Measurements from ENCODE around the gene ANKRD36B. TPM values are rescaled to one million over a fixed set of nuclear protein-coding genes. Genes with fewer than 3 reads are reported as not detected.
"Not testable (repeated sequence)": the region's sequence is repeated elsewhere in the genome, so short reads cannot be mapped to it uniquely, and the experiment has no call there.

ANKRD36B gene
- total RNA-seq (2014; rRNA removed; shearing (Covaris generic); ENCODE audit: low replicate concordance), result 69.9 and 79.2 TPM in 2 replicates

DNA sequence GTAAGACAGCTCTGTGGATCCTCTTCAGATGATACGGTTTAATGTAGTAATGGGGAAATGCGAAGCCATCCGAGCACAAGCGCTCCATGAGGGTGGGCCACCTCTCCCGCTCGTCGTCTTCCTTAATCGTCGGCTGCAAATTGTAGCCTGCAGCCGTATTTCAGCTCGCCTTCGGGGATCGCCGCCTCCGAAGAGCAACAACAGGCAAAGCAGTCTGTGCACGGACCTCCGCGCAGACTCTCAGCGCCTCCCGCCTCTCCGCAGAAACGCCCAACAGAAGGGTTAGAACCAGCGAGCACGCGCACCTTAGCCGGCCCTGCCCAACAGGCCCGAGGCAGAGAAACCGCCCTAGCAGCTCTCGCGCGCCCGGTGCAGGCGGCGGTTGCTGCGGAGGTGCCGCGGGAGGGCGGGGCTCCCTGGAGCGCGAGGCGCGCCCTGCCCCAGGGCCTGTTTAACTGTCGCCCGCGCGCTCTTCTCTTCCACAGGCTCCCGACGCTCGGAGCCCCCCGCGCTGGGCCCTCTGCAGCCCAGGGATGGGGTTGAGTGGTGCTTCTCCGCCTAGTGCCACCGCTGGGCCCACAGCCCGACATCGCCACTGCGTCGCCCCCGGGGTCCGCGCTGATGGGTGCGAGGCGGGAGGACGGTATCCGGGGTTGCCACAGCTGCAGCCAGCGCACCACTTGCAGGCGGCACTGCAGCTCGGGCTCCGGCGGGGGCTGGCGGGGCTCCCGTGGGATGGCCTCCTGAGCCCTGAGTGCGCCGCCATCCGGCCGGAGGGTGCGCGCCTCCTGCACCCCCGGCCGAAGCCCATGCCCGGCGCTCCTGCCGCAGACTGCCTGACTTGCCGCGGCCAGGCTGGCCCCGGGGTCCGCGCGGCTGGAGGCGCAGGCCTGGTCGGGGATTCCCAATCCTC, at the start of gene ANKRD36B:
Gene ANKRD36B (minus strand): TSS at position 280 of the 913 bp plus-strand sequence. CDS start 192 bp downstream, at position 88.
- not testable (repeated sequence) for H3K9me2 ChIP-seq (replicated peaks; ENCODE audit: insufficient read depth, low read length); H3K4me1 ChIP-seq (ENCODE audit: low read length); H3K36me3 ChIP-seq (ENCODE audit: insufficient read depth, low read length); H3K79me2 ChIP-seq (ENCODE audit: low read length); H4K20me1 ChIP-seq (ENCODE audit: insufficient read depth, low read depth, low read length); H3K9me3 ChIP-seq (ENCODE audit: low read length); H3K27me3 ChIP-seq (ENCODE audit: low read length)
- peak within 1 kb of the TSS; percentile 80 for H3K4me3 ChIP-seq (ENCODE audit: low read length)
- DNase-seq, result peak; percentile 92
- H3K9ac ChIP-seq (ENCODE audit: low read length), result peak within 1 kb of the TSS; percentile 79
- H3K4me2 ChIP-seq (ENCODE audit: low read depth, low read length, poor library complexity, severe bottlenecking), result peak within 1 kb of the TSS; percentile 97
- peak within 1 kb of the TSS; percentile 99 for H2AFZ ChIP-seq (ENCODE audit: low read length)
- H3K27ac ChIP-seq (ENCODE audit: low read length), result peak within 1 kb of the TSS; percentile 83

DNA sequence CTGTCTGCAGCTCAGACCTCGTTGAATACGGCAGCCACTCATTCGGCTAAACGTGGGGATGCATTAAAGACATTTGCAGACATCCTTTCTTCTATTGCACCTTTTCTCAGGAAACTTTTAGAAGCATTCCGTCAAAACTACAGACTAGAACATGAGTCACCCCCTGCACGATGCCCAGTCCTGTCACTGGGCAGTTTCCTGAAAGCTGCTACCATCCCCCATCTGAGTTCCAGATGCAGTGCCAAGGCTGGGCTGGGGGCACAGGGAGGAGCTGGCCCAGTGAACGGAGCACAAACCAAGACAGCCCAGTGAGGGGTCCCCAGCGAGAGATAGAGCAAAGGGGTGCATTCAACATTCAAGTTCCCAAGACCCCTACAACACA, 36.4 kb upstream of the ANKRD36B start:
- not testable (repeated sequence) for H3K9me2 ChIP-seq (replicated peaks; ENCODE audit: insufficient read depth, low read length); H3K27ac ChIP-seq (ENCODE audit: low read length); H3K9ac ChIP-seq (ENCODE audit: low read length); H3K4me2 ChIP-seq (ENCODE audit: low read depth, low read length, poor library complexity, severe bottlenecking); DNase-seq; H3K9me3 ChIP-seq (ENCODE audit: low read length); H4K20me1 ChIP-seq (ENCODE audit: insufficient read depth, low read depth, low read length); H2AFZ ChIP-seq (ENCODE audit: low read length); H3K27me3 ChIP-seq (ENCODE audit: low read length); H3K36me3 ChIP-seq (ENCODE audit: insufficient read depth, low read length); H3K4me3 ChIP-seq (ENCODE audit: low read length); H3K4me1 ChIP-seq (ENCODE audit: low read length); H3K79me2 ChIP-seq (ENCODE audit: low read length)

DNA sequence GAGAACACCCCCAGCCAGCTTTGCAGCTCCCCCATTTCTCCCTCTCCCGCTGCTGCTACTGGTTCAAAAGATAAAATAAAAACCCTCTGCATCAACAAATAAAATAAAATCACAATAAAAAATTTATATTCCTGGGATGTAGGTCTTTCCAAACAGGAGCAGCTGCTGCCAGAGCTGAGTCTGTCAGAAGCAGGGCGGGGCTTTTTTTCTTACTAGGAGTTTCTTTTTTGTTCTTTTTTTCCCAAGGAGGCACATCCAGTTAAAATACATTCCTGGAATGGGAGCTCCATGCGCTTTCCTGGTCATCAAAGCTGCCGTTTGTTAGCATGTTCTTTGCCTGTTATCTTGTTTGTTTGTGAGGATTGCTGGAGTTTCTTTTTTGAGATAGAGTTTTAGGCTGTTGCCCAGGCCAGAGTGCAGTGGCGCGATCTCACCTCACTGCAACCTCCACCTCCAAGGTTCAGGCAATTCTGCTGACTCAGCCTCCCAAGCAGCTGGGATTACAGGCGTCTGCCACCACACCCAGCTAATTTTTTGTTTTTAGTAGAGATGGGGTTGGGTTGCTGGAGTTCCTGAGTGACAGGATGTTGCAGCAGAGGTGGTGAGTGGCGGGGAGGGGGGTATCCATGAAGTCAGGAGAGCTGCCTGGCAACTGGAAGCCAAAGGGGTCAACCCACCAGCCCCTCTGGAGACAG, 35.8 kb upstream of the ANKRD36B start:
- not testable (repeated sequence) for H3K36me3 ChIP-seq (ENCODE audit: insufficient read depth, low read length); H2AFZ ChIP-seq (ENCODE audit: low read length); H3K4me1 ChIP-seq (ENCODE audit: low read length); H3K4me2 ChIP-seq (ENCODE audit: low read depth, low read length, poor library complexity, severe bottlenecking); H3K27me3 ChIP-seq (ENCODE audit: low read length); H4K20me1 ChIP-seq (ENCODE audit: insufficient read depth, low read depth, low read length); H3K9me2 ChIP-seq (replicated peaks; ENCODE audit: insufficient read depth, low read length); H3K9me3 ChIP-seq (ENCODE audit: low read length); H3K4me3 ChIP-seq (ENCODE audit: low read length); H3K27ac ChIP-seq (ENCODE audit: low read length); DNase-seq; H3K9ac ChIP-seq (ENCODE audit: low read length); H3K79me2 ChIP-seq (ENCODE audit: low read length)

DNA sequence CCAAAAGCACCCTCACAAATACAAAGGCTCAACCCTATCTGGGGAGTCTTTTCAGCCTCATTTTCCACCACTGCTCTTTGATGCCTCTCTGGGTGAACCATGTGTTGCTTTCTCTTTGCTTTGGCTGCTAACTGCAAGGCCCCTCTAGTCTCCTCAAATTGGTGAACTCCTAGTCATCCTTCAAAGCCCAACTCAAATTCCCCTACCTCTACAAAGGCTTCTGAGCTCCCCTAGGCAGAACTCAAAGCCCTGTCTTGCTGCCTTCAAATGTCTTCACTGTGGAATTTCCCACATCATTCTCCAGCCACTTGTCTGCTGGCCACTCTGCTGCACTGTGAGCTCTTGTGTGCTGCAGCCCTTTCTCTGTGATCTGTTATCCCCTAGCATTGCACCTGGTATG, 33.3 kb upstream of the ANKRD36B start:
- not testable (repeated sequence) for H3K4me3 ChIP-seq (ENCODE audit: low read length); H2AFZ ChIP-seq (ENCODE audit: low read length); H3K79me2 ChIP-seq (ENCODE audit: low read length); H3K27ac ChIP-seq (ENCODE audit: low read length); H3K9me2 ChIP-seq (replicated peaks; ENCODE audit: insufficient read depth, low read length); H3K9ac ChIP-seq (ENCODE audit: low read length); H3K4me2 ChIP-seq (ENCODE audit: low read depth, low read length, poor library complexity, severe bottlenecking); H4K20me1 ChIP-seq (ENCODE audit: insufficient read depth, low read depth, low read length); H3K4me1 ChIP-seq (ENCODE audit: low read length); DNase-seq; H3K27me3 ChIP-seq (ENCODE audit: low read length); H3K9me3 ChIP-seq (ENCODE audit: low read length); H3K36me3 ChIP-seq (ENCODE audit: insufficient read depth, low read length)

DNA sequence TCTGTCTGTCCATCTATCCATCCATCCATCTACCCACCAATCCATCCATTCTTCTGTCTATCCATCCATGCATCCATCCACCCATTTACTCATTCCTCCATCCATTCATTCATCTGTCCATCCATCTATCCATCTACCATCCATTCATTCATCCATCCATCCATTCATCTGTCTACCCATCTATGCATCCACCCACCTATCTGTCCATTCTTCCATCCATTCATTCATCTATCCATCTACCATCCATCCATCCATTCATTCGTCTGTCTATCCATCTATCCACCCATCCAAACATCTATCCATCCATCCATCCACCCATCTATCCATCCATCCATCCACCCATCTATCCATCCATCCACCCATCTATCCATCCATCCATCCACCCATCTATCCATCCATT, 30.8 kb upstream of the ANKRD36B start:
- not testable (repeated sequence) for H2AFZ ChIP-seq (ENCODE audit: low read length); H3K27me3 ChIP-seq (ENCODE audit: low read length); H3K4me1 ChIP-seq (ENCODE audit: low read length); DNase-seq; H3K9me2 ChIP-seq (replicated peaks; ENCODE audit: insufficient read depth, low read length); H3K36me3 ChIP-seq (ENCODE audit: insufficient read depth, low read length); H3K9ac ChIP-seq (ENCODE audit: low read length); H3K9me3 ChIP-seq (ENCODE audit: low read length); H3K4me3 ChIP-seq (ENCODE audit: low read length); H3K79me2 ChIP-seq (ENCODE audit: low read length); H4K20me1 ChIP-seq (ENCODE audit: insufficient read depth, low read depth, low read length); H3K4me2 ChIP-seq (ENCODE audit: low read depth, low read length, poor library complexity, severe bottlenecking); H3K27ac ChIP-seq (ENCODE audit: low read length)

DNA sequence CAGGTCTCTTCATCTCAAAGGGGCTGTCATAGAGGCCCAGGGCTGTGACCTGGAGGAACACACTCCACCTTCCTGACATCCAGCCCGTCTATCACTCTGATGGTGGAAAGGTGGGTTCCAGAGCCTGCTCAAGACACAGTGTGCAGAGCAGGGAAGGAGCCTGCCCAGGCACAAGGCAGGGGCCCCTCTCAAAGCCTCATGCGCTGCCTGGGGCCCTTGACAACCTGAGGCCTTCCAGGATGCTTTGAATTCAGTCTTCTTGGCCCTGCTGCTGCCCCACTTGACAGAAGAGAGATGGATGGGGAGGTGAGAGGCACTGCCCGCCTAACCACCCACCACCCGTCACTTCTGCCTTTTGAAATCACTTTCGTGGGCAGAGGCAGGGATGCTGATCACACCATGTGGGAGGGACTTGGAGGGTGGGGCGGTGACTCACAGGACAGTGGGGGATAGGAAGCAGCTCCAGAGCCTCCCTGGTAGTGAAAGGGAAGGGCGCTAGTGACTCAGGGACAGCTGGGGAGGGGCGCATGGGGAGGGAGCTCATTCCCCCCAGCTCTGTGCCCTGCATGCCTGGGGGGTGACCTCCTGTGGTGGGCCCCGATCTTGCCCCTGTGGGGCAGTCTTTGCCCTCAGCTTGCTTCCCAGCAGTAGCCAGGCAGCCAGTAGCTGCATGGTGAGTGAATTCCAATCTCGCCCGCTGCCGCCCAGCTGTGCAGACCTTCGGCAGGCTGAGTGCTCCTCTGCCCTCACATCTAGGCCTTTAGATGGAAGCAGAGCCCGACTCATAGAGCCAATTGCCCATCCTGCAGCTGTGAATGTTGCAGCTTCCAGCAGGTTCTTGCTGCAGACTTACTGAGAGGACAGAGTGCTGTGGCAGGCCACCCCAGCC, 29.5 kb upstream of the ANKRD36B start:
- not testable (repeated sequence) for H3K4me1 ChIP-seq (ENCODE audit: low read length); H2AFZ ChIP-seq (ENCODE audit: low read length); H3K36me3 ChIP-seq (ENCODE audit: insufficient read depth, low read length); H3K9ac ChIP-seq (ENCODE audit: low read length); H3K4me2 ChIP-seq (ENCODE audit: low read depth, low read length, poor library complexity, severe bottlenecking); H3K27me3 ChIP-seq (ENCODE audit: low read length); H3K79me2 ChIP-seq (ENCODE audit: low read length); H3K27ac ChIP-seq (ENCODE audit: low read length); H3K9me3 ChIP-seq (ENCODE audit: low read length); H3K4me3 ChIP-seq (ENCODE audit: low read length); H3K9me2 ChIP-seq (replicated peaks; ENCODE audit: insufficient read depth, low read length); H4K20me1 ChIP-seq (ENCODE audit: insufficient read depth, low read depth, low read length); DNase-seq

DNA sequence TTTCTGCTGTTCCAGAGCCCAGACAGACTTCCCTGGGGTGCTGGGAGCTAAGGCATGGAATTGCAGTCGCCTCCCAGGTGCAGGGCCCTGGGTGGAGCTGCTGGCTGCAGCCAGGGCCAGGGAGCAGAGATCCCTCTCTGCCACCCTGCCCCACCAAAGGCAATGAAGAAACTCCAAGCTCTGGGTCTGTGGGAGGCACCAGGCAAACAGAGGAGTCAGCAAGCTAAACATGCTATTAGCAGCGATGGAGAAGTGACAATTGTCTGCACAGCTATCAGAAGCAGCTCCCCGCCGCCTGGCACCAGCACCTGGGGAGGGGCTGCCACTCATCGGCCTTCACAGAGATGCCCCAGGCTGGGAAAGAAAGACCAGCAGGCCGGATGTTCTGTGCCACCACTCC, 28.2 kb upstream of the ANKRD36B start:
- Histone ChIP-seq H3K27me3 (ENCODE audit: low read length) (no peaks in the 10 kb centered on the region), H3K4me2 (ENCODE audit: low read depth, low read length, poor library complexity, severe bottlenecking) (no peak overlapping the region), H3K4me1 (ENCODE audit: low read length) (no peaks in the 10 kb centered on the region), H3K4me3 (ENCODE audit: low read length) (no peak overlapping the region), H2AFZ (ENCODE audit: low read length) (no peak overlapping the region), H3K9ac (ENCODE audit: low read length) (no peak overlapping the region), H3K9me3 (ENCODE audit: low read length) (no peaks in the 10 kb centered on the region), H3K27ac (ENCODE audit: low read length) (no peak overlapping the region), H3K36me3 (ENCODE audit: insufficient read depth, low read length) (no peaks in the 10 kb centered on the region), H3K9me2 (replicated peaks; ENCODE audit: insufficient read depth, low read length) (no peaks in the 10 kb centered on the region), H4K20me1 (ENCODE audit: insufficient read depth, low read depth, low read length) (no peaks in the 10 kb centered on the region), H3K79me2 (ENCODE audit: low read length) (no peaks in the 10 kb centered on the region)
- DNase-seq, result no peak

DNA sequence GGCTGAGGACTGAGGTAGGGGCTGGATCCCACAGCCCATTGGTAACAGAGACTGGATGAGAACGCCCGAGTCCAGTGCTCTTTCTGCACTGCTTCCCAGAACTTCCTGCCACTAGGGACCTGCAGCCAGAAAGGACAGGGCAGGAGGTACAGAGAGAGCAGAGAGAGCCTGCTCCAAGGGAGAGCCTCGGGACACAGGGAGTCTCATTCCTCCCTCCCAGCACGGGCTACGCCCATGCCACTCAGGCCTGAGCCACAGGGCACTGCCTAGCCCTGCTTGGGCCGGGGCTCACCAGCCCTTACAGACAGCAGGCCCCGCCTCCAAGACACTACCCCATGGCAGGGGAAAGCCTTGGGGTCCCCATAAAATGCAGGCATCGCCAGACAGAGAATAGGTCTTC, 26.1 kb upstream of the ANKRD36B start:
- not testable (repeated sequence) for H3K27ac ChIP-seq (ENCODE audit: low read length); H2AFZ ChIP-seq (ENCODE audit: low read length); H3K27me3 ChIP-seq (ENCODE audit: low read length); H3K79me2 ChIP-seq (ENCODE audit: low read length); H3K4me1 ChIP-seq (ENCODE audit: low read length); H3K9me2 ChIP-seq (replicated peaks; ENCODE audit: insufficient read depth, low read length); H3K4me2 ChIP-seq (ENCODE audit: low read depth, low read length, poor library complexity, severe bottlenecking); H3K4me3 ChIP-seq (ENCODE audit: low read length); DNase-seq; H3K36me3 ChIP-seq (ENCODE audit: insufficient read depth, low read length); H4K20me1 ChIP-seq (ENCODE audit: insufficient read depth, low read depth, low read length); H3K9me3 ChIP-seq (ENCODE audit: low read length); H3K9ac ChIP-seq (ENCODE audit: low read length)

Measured in Karpas-422 (cell line).